Natural killer cell (primary cell): ENCODE data around the gene MTERF4. TPM values are rescaled to one million over a fixed set of nuclear protein-coding genes. Genes with fewer than 3 reads are reported as not detected.
"Not testable (repeated sequence)": the region's sequence is repeated elsewhere in the genome, so short reads cannot be mapped to it uniquely, and the experiment has no call there.

Experiments
- ATAC-seq, 3 donors: fragments of 150-1000 bp in 2 of 3; fragments of 200-7000 bp in 1 of 3; cut with Tn5 transposase; 1 replicate in 1 of 3; 2 replicates in 2 of 3; pipeline ENCODE4 v1.10.0; 2021; ENCODE audit warnings: mild to moderate bottlenecking in 2 of 3, moderate library complexity in 2 of 3
- DNase-seq, 2 donors: peaks; one replicate each; pipeline versions ENCODE4 v3.0.0 to v3.0.0-alpha.2; 2013 to 2021; ENCODE audit warnings: mixed read lengths in 1 of 2
- H3K27ac ChIP-seq: one replicate; pipeline ENCODE4 v1.5.1; 2013; ENCODE audit warnings: mild to moderate bottlenecking, low read length
- H3K27me3 ChIP-seq: one replicate; pipeline ENCODE4 v1.6.1; 2013; ENCODE audit warnings: low read length; ENCODE audit not compliant: control insufficient read depth, insufficient read depth
- H3K36me3 ChIP-seq: one replicate; pipeline ENCODE4 v1.6.1; 2013; ENCODE audit warnings: low read length; ENCODE audit not compliant: control insufficient read depth, insufficient read depth
- H3K4me1 ChIP-seq: one replicate; pipeline ENCODE4 v1.6.1; 2013; ENCODE audit warnings: low read length; ENCODE audit not compliant: control insufficient read depth, insufficient read depth
- H3K4me3 ChIP-seq: one replicate; pipeline ENCODE4 v1.5.1; 2013; ENCODE audit warnings: low read length
- H3K9me3 ChIP-seq: one replicate; pipeline ENCODE4 v1.6.1; 2013; ENCODE audit warnings: low read length; ENCODE audit not compliant: control insufficient read depth, insufficient read depth
- H3K27ac Mint-ChIP-seq, 2 donors: one replicate each; pipeline ENCODE4 v1.8.0; 2022; ENCODE audit warnings: mild to moderate bottlenecking in 2 of 2, mixed read lengths in 2 of 2, moderate library complexity in 1 of 2
- H3K27me3 Mint-ChIP-seq, 2 donors: one replicate each; pipeline ENCODE4 v1.8.0; 2022; ENCODE audit warnings: low read depth in 2 of 2, mixed read lengths in 2 of 2
- H3K36me3 Mint-ChIP-seq: one replicate; pipeline ENCODE4 v1.8.0; 2022; ENCODE audit warnings: mixed read lengths
- H3K4me1 Mint-ChIP-seq, 2 donors: one replicate each; pipeline ENCODE4 v1.8.0; 2022; ENCODE audit warnings: mixed read lengths in 2 of 2
- H3K4me3 Mint-ChIP-seq: one replicate; pipeline ENCODE4 v1.8.0; 2022; ENCODE audit warnings: mild to moderate bottlenecking, moderate library complexity, mixed read lengths
- H3K9me3 Mint-ChIP-seq, 2 donors: one replicate each; pipeline ENCODE4 v1.8.0; 2022; ENCODE audit warnings: mixed read lengths in 2 of 2
- CTCF ChIP-seq: fragments of 200-600 bp; IDR thresholded peaks from one replicate; pipeline ENCODE4 v1.8.0; 2022; ENCODE audit warnings: antibody characterized with exemption
- WGBS: methylation state at CpG from one replicate; pipeline ENCODE4 v1.1.7; 2013; ENCODE audit warnings: missing lambda C conversion rate; ENCODE audit not compliant: insufficient coverage; 5-methylcytosine and 5-hydroxymethylcytosine counted together
- intact Hi-C: fragments of 100-400 bp; cut with micrococcal nuclease; formaldehyde crosslinking; loops from one replicate; pipeline ENCODE4 v1.14.2; 2022
- total RNA-seq, 4 donors: library from RNA; stranded (reverse); fragments of 120-200 nt in 1 of 4; gene quantifications; one replicate each; pipeline versions ENCODE4 v1.2.3 to v1.2.4, GENCODE V29; 2013 to 2022

Gene MTERF4
- total RNA-seq, 3 donors from 2014 or later (not counting 1 experiment from before 2014, with no cell fraction given), result 38.9 to 45.5 (median 39.2) TPM

GRCh38 chr2:241095594-241096290 lies 6.3 kb downstream of the MTERF4 start:
- TF ChIP-seq CTCF, result no peak
- peak in 1 of 3 donors; percentile 64 for ATAC-seq
- peaks cover 7% of the 10 kb centered on the region for H3K4me1 ChIP-seq

DNA sequence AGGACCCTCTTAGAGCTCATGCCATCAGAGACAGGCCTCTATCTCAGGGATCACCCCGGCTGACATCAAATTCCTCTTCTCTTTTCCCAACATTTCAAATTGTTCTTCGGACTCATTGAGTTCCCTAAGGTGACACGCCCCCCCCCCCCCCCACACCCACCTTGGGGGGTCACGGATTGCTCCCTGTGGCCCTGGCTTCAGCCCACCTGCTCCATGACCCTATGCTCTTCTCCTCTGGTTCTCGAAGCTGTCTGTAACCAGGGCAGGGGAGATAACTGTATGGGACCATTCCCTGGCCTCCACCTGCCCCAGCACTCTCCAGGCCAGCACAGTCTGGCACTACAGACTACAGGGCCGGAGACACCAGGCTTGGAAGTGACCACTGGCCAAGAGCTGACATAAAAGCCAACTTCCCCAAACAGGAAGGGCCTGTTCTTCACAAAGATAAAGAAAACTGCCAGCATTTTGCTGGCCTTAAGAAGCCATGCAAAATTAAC lies 7.1 kb downstream of the MTERF4 start:
- H3K4me3 ChIP-seq, result no peak overlapping the region

More at GRCh38 chr2:241095594-241096290, 6.3 kb downstream of the MTERF4 start:
- 86% methylated on average over 14 of the region's 14 CpGs for WGBS
- H3K9me3 Mint-ChIP-seq, result no peaks in the 10 kb centered on the region
- Histone ChIP-seq H3K36me3 (peaks cover 79% of the 10 kb centered on the region), H3K27me3 (no peaks in the 10 kb centered on the region), H3K27ac (no peak overlapping the region), H3K4me3 (no peak overlapping the region), H3K9me3 (no peaks in the 10 kb centered on the region)
- intact Hi-C loops, result no loop called here
- no peaks in the 10 kb centered on the region for H3K36me3 Mint-ChIP-seq
- no peak overlapping the region for H3K4me3 Mint-ChIP-seq
- peak overlapping the region; percentile 19 to 71 for H3K27ac Mint-ChIP-seq
- H3K27me3 Mint-ChIP-seq, result no peaks in the 10 kb centered on the region
- peak in 1 of 2 donors; percentile 84 for DNase-seq
- H3K4me1 Mint-ChIP-seq, result peaks cover 11 to 36% of the 10 kb centered on the region in 2 donors

DNA sequence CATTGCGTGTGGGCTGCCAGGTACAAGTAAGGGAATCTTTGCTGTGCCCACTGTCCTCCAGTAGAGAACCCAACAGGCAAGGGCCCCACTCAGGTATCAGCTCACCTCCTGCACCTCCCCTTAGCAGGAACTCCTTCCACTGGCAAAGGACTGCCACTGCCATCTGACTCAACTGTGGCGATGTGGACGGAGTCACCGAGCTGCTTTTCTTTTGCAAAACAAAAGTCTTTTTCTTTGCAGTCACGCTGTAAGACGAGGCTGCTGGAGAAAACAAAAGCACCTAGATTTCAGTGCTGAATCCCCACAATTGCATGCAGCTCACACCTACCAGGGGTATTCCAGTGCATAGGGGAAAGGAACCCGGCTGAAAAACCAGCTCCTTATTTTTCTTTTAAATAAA lies 7.9 kb downstream of the MTERF4 start:
- H3K4me1 ChIP-seq, result peaks cover 5% of the 10 kb centered on the region
- Mint-ChIP-seq H3K27me3 (no peaks in the 10 kb centered on the region), H3K4me3 (no peak overlapping the region), H3K4me1 (peaks cover 11 to 23% of the 10 kb centered on the region in 2 donors), H3K36me3 (no peaks in the 10 kb centered on the region), H3K9me3 (no peaks in the 10 kb centered on the region), H3K27ac (no peak overlapping the region)
- no peaks in the 10 kb centered on the region for H3K9me3 ChIP-seq
- H3K27ac ChIP-seq, result no peak overlapping the region
- H3K27me3 ChIP-seq, result no peaks in the 10 kb centered on the region
- ATAC-seq, result no peak
- intact Hi-C loops, result no loop called here
- 99% methylated on average over 7 of the region's 7 CpGs for WGBS
- peaks cover 76% of the 10 kb centered on the region for H3K36me3 ChIP-seq
- no peak overlapping the region for H3K4me3 ChIP-seq
- DNase-seq, result no peak
- TF ChIP-seq CTCF, result no peak

More for the DNA sequence above, 7.1 kb downstream of the MTERF4 start:
- intact Hi-C loops, result no loop called here
- H3K4me1 ChIP-seq, result peaks cover 5% of the 10 kb centered on the region
- H3K36me3 ChIP-seq, result peaks cover 77% of the 10 kb centered on the region
- Mint-ChIP-seq H3K27ac (peak overlapping the region in 1 of 2 donors; percentile 19), H3K4me1 (peaks cover 11 to 30% of the 10 kb centered on the region in 2 donors), H3K9me3 (no peaks in the 10 kb centered on the region), H3K36me3 (no peaks in the 10 kb centered on the region), H3K4me3 (no peak overlapping the region), H3K27me3 (no peaks in the 10 kb centered on the region)
- no peak overlapping the region for H3K27ac ChIP-seq
- H3K27me3 ChIP-seq, result no peaks in the 10 kb centered on the region
- ATAC-seq (no peak), DNase-seq (no peak)
- TF ChIP-seq CTCF, result no peak
- no peaks in the 10 kb centered on the region for H3K9me3 ChIP-seq
- 90% methylated on average over 6 of the region's 6 CpGs for WGBS

DNA sequence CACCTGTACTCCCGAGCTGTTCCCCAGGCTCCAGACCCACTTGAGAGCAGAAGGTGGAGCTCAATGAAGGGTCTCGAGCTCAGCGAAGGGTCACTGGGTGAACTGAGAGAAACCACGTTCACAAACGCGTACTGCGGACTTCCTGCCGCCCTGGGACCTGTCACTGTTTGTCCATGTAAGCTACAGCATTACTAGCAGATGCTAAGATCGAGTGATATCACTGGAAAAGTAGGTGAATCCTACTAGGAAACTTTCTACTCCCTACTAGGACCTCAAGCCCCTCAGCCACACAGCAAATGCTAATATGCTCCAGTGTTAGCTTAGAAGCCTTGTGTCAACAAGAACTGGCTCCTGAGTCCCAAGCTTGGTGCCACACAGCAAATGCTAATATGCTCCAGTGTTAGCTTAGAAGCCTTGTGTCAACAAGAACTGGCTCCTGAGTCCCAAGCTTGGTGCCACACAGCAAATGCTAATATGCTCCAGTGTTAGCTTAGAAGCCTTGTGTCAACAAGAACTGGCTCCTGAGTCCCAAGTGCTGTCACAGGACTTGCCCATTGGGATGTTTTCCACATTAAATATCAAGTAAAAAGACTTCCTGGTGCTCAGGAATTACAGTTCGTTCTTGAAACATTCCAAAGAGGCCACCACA lies 8.8 kb downstream of the MTERF4 start:
- H3K27ac Mint-ChIP-seq, intact Hi-C loops: not testable (repeated sequence)
- 88% methylated on average over 10 of the region's 10 CpGs for WGBS

More for the DNA sequence above, 8.8 kb downstream of the MTERF4 start:
- not testable (repeated sequence) for DNase-seq, H3K27me3 ChIP-seq, H3K9me3 ChIP-seq, H3K9me3 Mint-ChIP-seq, H3K27ac ChIP-seq, H3K4me3 Mint-ChIP-seq, H3K27me3 Mint-ChIP-seq, H3K36me3 Mint-ChIP-seq, ATAC-seq, H3K4me3 ChIP-seq, H3K4me1 ChIP-seq
- peaks cover 78% of the 10 kb centered on the region for H3K36me3 ChIP-seq
- peaks cover 11 to 23% of the 10 kb centered on the region in 2 donors for H3K4me1 Mint-ChIP-seq
